Measurements from ENCODE around the gene MRPL12. TPM values are rescaled to one million over a fixed set of nuclear protein-coding genes. Genes with fewer than 3 reads are reported as not detected.

MRPL12 gene
- total RNA-seq, 4 donors from 2014 or later, result 0.77 to 72.9 (median 19.5) TPM

DNA sequence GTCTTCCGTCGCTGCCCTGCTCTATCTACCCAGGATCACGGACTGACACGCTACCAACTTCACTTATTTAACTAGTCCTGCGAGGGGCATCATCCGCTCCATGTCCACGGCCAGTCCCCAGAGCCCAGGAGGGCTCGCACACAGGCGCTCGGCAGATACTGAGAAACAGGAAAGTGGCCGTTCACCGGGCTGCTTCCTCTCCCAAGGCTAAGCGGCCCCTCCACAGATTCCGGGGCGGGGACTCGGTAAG, 37.1 kb upstream of the MRPL12 start:
- H3K27me3 ChIP-seq, result no peaks in the 10 kb centered on the region
- intact Hi-C loops (cut with DNase I; ENCODE audit: low total_unique reads), result no loop called here
- TF ChIP-seq, protein P1, sequence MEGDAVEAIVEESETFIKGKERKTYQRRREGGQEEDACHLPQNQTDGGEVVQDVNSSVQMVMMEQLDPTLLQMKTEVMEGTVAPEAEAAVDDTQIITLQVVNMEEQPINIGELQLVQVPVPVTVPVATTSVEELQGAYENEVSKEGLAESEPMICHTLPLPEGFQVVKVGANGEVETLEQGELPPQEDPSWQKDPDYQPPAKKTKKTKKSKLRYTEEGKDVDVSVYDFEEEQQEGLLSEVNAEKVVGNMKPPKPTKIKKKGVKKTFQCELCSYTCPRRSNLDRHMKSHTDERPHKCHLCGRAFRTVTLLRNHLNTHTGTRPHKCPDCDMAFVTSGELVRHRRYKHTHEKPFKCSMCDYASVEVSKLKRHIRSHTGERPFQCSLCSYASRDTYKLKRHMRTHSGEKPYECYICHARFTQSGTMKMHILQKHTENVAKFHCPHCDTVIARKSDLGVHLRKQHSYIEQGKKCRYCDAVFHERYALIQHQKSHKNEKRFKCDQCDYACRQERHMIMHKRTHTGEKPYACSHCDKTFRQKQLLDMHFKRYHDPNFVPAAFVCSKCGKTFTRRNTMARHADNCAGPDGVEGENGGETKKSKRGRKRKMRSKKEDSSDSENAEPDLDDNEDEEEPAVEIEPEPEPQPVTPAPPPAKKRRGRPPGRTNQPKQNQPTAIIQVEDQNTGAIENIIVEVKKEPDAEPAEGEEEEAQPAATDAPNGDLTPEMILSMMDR (IDR thresholded peaks at IDR 0.05), result no peak
- no peak for TF ChIP-seq POLR2A (IDR thresholded peaks at IDR 0.05)
- DNase-seq, result no peak
- H3K9me3 ChIP-seq, result no peaks in the 10 kb centered on the region
- H3K27ac ChIP-seq, result peak overlapping the region; percentile 59 to 92
- H3K4me3 ChIP-seq, result peak overlapping the region; percentile 76 to 96
- H3K36me3 ChIP-seq, result no peaks in the 10 kb centered on the region
- peaks cover 0 to 7% of the 10 kb centered on the region in 2 donors for H3K4me1 ChIP-seq

DNA sequence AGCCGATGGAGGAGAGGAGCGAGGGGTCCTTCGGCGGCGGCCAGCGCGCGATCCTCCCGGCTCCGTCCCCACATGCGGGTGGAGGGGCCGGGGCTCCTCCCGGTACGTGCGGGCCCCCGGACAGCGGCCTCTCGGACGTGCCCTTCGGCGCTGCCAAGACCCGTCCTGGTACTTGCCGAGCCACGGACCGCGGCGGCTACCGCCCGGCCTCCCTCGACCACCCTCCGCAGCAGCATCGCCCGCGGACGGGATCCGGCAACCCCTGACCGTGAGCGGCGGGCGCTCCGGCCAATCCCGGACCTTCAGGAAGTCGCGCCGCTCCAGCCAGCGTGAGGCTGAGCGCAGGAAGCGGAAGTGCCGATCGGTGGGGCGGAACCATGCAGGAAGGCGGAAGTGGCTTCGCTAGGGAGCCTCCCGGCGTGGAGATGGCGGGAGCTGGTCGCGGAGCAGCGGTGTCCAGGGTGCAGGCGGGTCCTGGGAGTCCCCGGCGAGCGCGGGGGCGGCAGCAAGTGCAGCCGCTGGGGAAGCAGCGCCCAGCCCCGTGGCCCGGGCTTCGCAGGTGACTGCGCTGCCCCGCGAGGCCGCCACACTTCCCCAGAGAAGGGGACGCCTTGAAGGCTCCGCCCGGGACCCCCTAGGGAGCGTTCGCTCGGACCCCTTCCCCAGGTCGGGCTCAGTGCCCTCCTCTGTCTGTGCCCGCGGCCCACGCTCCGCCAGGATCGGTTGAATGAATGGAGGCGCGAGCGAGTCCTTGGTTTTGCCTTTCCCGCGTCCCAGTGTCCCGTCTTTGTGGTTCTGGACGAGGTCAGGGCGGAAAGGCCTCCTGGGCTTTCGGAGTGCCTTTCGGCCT, 36.6 kb upstream of the MRPL12 start, which contains the start of the genes CCDC137 and OXLD1:
Gene CCDC137 (plus strand): TSS at position 396 of the 850 bp plus-strand sequence. CDS start 30 bp downstream, at position 426.
Gene OXLD1 (minus strand): TSS at position 264 of the 850 bp plus-strand sequence. CDS start 28 bp downstream, at position 236.
- H3K4me3 ChIP-seq, result peak within 1 kb of the TSS; percentile 76 to 96
- no peaks in the 10 kb centered on the region for H3K27me3 ChIP-seq
- intact Hi-C loops (cut with DNase I; ENCODE audit: low total_unique reads), result no loop called here
- TF ChIP-seq, protein P1 (IDR thresholded peaks at IDR 0.05), result no peak
- peak; percentile 45 to 90 for TF ChIP-seq POLR2A (IDR thresholded peaks at IDR 0.05)
- H3K27ac ChIP-seq, result peak within 1 kb of the TSS; percentile 59 to 92
- peak; percentile 95 to 96 for DNase-seq
- H3K9me3 ChIP-seq, result no peaks in the 10 kb centered on the region
- no peaks in the 10 kb centered on the region for H3K36me3 ChIP-seq
- H3K4me1 ChIP-seq, result peaks cover 0 to 7% of the 10 kb centered on the region in 2 donors

DNA sequence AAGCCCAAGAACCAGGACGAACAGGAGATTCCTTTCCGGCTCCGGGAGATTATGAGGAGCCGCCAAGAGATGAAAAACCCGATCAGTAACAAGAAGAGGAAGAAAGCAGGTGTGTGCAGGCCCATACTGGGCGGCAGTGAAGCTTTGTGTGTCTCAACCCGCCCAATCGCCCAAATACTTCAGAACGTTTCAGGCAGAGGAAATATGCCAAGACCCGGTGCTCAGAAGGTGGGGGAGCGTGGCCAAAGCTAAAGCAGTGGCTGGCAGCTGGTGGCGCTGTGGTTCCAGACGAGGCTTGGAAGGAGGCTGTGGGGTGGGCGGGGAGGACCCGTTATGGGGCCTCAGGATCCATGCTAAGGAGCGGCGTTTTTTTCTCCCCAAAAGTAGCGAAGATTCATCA, 35.4 kb upstream of the MRPL12 start:
- intact Hi-C loops (cut with DNase I; ENCODE audit: low total_unique reads), result no loop called here
- no peak overlapping the region for H3K27ac ChIP-seq
- no peak overlapping the region for H3K4me3 ChIP-seq
- H3K9me3 ChIP-seq, result no peaks in the 10 kb centered on the region
- H3K4me1 ChIP-seq, result peaks cover 0 to 7% of the 10 kb centered on the region in 2 donors
- TF ChIP-seq, protein P1 (IDR thresholded peaks at IDR 0.05), result no peak
- TF ChIP-seq POLR2A (IDR thresholded peaks at IDR 0.05), result no peak
- no peaks in the 10 kb centered on the region for H3K36me3 ChIP-seq
- no peak for DNase-seq
- H3K27me3 ChIP-seq, result no peaks in the 10 kb centered on the region

GRCh38 chr17:81672504-81672903, 30.7 kb upstream of the MRPL12 start:
- TF ChIP-seq, protein P1 (IDR thresholded peaks at IDR 0.05), result no peak
- TF ChIP-seq POLR2A (IDR thresholded peaks at IDR 0.05), result no peak
- H3K4me1 ChIP-seq, result peaks cover 0 to 6% of the 10 kb centered on the region in 2 donors
- intact Hi-C loops (cut with DNase I; ENCODE audit: low total_unique reads), result no loop called here
- no peaks in the 10 kb centered on the region for H3K27me3 ChIP-seq
- DNase-seq, result no peak
- H3K36me3 ChIP-seq, result no peaks in the 10 kb centered on the region
- H3K9me3 ChIP-seq, result no peaks in the 10 kb centered on the region
- H3K27ac ChIP-seq, result no peak overlapping the region
- no peak overlapping the region for H3K4me3 ChIP-seq

- Histone ChIP-seq H3K36me3 (no peaks in the 10 kb centered on the region), H3K4me3 (no peak overlapping the region), H3K27me3 (no peaks in the 10 kb centered on the region), H3K9me3 (no peaks in the 10 kb centered on the region), H3K27ac (no peak overlapping the region), H3K4me1 (peaks cover 0 to 1% of the 10 kb centered on the region in 2 donors)
- TF ChIP-seq POLR2A (IDR thresholded peaks at IDR 0.05), result no peak
- TF ChIP-seq, protein P1 (IDR thresholded peaks at IDR 0.05), result no peak
- no peak for DNase-seq
- intact Hi-C loops (cut with DNase I; ENCODE audit: low total_unique reads), result no loop called here
These were observed 30.2 kb upstream of the MRPL12 start for GRCh38 chr17:81672954-81673353.

Data from uterus (tissue), 4 donors.